ENCODE measurements around the gene IGFBP6. TPM values are rescaled to one million over a fixed set of nuclear protein-coding genes. Genes with fewer than 3 reads are reported as not detected.

IGFBP6 gene
- total and polyA plus RNA-seq, 8 donors, result 2.2 to 32.8 (median 14.6) TPM

DNA sequence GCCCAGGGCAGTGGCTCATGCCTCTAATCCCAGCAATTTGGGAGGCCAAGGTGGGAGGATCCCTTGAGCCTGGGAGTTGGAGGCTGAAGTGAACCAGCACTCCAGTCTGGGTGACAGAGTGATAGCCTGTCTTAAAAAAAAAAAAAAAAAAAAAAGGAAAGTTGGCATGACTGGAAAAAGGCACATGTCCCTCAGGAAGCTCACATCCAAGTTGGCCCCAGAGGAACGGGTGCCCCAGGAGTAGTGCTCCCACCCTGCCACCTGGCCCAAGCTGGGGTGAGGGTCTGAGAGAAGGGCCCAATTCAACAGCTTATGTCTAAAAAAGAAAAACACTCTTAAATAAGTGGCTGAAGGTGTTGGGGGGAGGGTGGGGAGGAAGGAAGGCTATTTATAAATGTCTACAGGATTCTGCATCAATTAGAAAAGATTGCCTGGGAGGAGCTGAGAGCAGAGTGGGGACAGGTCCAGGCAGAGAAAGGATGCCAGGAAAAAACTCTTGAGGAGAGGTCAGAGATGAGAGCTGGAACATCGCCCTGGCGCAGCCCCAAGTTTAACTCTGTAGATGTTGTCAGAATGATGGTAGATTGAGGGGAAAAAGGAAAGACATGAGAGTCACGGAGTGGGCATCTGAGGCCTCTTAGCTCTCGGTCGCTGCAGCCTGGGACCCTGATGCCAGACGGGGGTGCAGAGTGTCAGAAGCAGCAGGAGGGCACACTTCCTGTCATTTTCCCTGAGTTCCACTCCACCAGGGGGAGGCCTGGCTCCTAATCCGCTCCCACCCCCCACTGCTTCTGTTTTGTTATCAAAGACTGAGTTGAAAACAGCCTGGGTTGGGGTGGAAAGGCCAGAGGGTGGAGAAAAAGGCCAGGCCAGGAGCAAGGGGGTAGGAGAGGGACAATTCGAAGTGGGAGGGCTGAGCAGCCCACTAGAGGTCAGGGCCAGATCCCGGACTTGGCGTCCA is 25.6 kb upstream of the IGFBP6 start:
- Histone ChIP-seq H3K9me3 (no peaks in the 10 kb centered on the region), H3K4me3 (no peak overlapping the region), H3K27ac (no peak overlapping the region), H3K4me1 (peaks cover 0 to 12% (median 2%) of the 10 kb centered on the region in 3 donors), H3K27me3 (no peaks in the 10 kb centered on the region), H3K36me3 (peaks cover 0 to 31% (median 8%) of the 10 kb centered on the region in 3 donors)
- DNase-seq (peak in 4 of 6 donors; percentile 17 to 53 (median 38)), ATAC-seq (peak in 1 of 4 donors; percentile 4), FAIRE-seq (no peak)
- WGBS, 2 donors, result 76 to 87% methylated on average over 11 of the region's 11 CpGs
- intact Hi-C loops (cut with DNase I), result no loop called here
- TF ChIP-seq, protein P1, sequence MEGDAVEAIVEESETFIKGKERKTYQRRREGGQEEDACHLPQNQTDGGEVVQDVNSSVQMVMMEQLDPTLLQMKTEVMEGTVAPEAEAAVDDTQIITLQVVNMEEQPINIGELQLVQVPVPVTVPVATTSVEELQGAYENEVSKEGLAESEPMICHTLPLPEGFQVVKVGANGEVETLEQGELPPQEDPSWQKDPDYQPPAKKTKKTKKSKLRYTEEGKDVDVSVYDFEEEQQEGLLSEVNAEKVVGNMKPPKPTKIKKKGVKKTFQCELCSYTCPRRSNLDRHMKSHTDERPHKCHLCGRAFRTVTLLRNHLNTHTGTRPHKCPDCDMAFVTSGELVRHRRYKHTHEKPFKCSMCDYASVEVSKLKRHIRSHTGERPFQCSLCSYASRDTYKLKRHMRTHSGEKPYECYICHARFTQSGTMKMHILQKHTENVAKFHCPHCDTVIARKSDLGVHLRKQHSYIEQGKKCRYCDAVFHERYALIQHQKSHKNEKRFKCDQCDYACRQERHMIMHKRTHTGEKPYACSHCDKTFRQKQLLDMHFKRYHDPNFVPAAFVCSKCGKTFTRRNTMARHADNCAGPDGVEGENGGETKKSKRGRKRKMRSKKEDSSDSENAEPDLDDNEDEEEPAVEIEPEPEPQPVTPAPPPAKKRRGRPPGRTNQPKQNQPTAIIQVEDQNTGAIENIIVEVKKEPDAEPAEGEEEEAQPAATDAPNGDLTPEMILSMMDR (IDR thresholded peaks at IDR 0.05), result no peak

DNA sequence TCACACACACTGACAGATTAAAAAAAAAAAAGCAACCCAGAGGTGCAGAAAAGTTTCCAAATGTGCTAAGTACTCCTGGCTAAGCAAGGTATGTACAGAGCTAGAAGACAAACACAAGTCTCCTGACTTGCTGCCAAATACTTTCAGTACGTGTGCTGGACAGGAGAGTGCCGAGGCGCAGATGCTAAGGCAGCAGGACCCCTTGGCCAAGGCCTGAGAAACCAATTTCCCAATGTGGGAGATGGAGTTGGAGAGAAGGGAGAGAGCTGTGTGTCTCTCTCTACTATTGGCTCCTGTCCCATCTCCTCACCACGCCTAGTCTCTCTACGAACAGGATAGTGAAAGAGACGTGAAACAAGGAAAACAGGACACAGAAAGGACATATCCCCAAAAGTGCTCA is 23.6 kb upstream of the IGFBP6 start:
- Histone ChIP-seq H3K36me3 (peaks cover 0 to 31% (median 8%) of the 10 kb centered on the region in 3 donors), H3K9me3 (no peaks in the 10 kb centered on the region), H3K4me3 (no peak overlapping the region), H3K4me1 (peaks cover 6 to 30% (median 18%) of the 10 kb centered on the region in 3 donors), H3K27me3 (no peaks in the 10 kb centered on the region), H3K27ac (no peak overlapping the region)
- 41 to 52% methylated on average over 6 of the region's 6 CpGs for WGBS, 2 donors
- DNase-seq (peak in 1 of 6 donors; percentile 19), ATAC-seq (peak in 3 of 4 donors; percentile 32 to 60 (median 54)), FAIRE-seq (no peak)
- intact Hi-C loops (cut with DNase I), result no loop called here
- TF ChIP-seq, protein P1 (IDR thresholded peaks at IDR 0.05), result no peak

DNA sequence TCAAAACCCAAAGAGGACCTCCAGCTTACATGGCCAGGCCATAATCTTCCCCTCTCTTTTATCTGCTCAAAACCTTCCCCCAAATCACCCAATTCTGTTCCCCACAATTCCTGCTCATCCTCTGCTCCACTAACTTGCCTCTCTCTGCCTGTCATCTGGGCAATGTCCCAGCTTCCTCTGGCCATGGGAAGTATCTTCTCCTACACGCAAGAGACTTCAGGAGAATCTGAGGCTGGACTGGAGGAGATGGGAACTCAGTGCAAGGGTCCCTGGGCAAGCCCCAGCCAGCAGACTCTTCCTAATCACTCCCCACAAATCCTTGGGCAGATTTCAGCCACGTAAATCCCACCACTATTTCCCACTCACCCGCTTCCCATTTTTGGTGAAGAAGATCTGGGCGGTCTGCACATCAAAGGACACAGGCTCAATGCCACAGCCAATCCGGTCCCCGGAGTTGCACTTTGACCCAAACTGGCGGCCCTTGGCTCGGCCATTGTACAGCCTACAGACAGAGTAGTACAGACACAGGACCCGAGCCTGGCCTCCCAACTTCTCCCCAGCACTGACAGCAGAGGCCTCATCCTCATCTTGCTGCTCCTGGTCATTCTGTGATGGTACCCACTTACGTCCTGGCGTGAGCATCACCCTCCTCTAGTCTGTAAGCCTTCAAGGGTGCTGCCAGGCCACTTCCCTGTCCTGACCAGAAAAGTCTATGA is 23.0 kb upstream of the IGFBP6 start:
- intact Hi-C loops (cut with DNase I), result no loop called here
- peak in 2 of 6 donors; percentile 15 to 50 for DNase-seq
- peaks cover 6 to 30% (median 18%) of the 10 kb centered on the region in 3 donors for H3K4me1 ChIP-seq

DNA sequence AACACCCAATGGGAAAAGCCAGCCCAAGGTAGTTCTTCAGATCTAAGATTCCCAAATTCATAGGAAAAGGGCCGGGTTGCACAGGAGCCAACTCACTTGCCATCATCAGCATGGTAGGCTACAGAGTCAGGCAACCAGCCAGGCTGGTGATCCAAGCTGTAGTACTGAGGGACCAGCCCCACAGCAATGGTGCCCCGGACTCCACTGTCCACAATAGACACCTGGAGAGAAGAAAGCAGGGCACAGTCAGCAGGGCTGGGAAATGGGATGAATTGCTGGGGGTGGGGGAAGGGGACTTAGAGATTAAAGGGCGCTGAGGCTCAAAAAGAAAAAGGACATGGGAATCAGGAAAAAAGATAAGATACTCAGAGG is 22.5 kb upstream of the IGFBP6 start:
- H3K9me3 ChIP-seq, result no peaks in the 10 kb centered on the region
- peaks cover 0 to 31% (median 8%) of the 10 kb centered on the region in 3 donors for H3K36me3 ChIP-seq
- H3K4me1 ChIP-seq, result peaks cover 9 to 30% (median 18%) of the 10 kb centered on the region in 3 donors
- DNase-seq, result peak in 1 of 6 donors; percentile 12
- H3K27ac ChIP-seq, result no peak overlapping the region
- no peak for ATAC-seq
- H3K27me3 ChIP-seq, result no peaks in the 10 kb centered on the region
- no peak for FAIRE-seq
- H3K4me3 ChIP-seq, result no peak overlapping the region
- 84 to 92% methylated on average over 3 of the region's 3 CpGs for WGBS, 2 donors
- intact Hi-C loops (cut with DNase I), result no loop called here
- TF ChIP-seq, protein P1 (IDR thresholded peaks at IDR 0.05), result no peak

More for the DNA sequence above, 23.0 kb upstream of the IGFBP6 start:
- Histone ChIP-seq H3K9me3 (no peaks in the 10 kb centered on the region), H3K36me3 (peaks cover 0 to 31% (median 8%) of the 10 kb centered on the region in 3 donors), H3K4me3 (no peak overlapping the region), H3K27me3 (no peaks in the 10 kb centered on the region), H3K27ac (no peak overlapping the region)
- TF ChIP-seq, protein P1 (IDR thresholded peaks at IDR 0.05), result no peak
- WGBS, 2 donors, result 83 to 85% methylated on average over 11 of the region's 11 CpGs
- ATAC-seq (no peak), FAIRE-seq (no peak)

All from pancreas (tissue), 10 donors.